Central memory CD8-positive, alpha-beta T cell (primary cell): ENCODE results near the gene TNNI2.

Experiments
- ATAC-seq: fragments of 150-1000 bp; cut with Tn5 transposase; replicated peaks from 2 replicates; pipeline ENCODE4 v1.10.0; 2022; ENCODE audit warnings: mild to moderate bottlenecking, moderate FRiP score, moderate number of reproducible peaks; ENCODE audit not compliant: poor library complexity, severe bottlenecking; ENCODE audit errors: extremely low read depth
- DNase-seq, 2 donors: peaks; one replicate each; pipeline ENCODE4 v3.0.0; 2021; ENCODE audit warnings: low spot score in 2 of 2
- H3K27ac Mint-ChIP-seq: one replicate; pipeline ENCODE4 v1.8.0; 2022; ENCODE audit warnings: low read depth, mild to moderate bottlenecking, moderate library complexity, mixed read lengths
- H3K27me3 Mint-ChIP-seq: one replicate; pipeline ENCODE4 v1.8.0; 2022; ENCODE audit warnings: mixed read lengths
- H3K36me3 Mint-ChIP-seq: one replicate; pipeline ENCODE4 v1.8.0; 2022; ENCODE audit warnings: mild to moderate bottlenecking, moderate library complexity, mixed read lengths; ENCODE audit not compliant: insufficient read depth
- H3K4me1 Mint-ChIP-seq: one replicate; pipeline ENCODE4 v1.8.0; 2022; ENCODE audit warnings: mixed read lengths
- H3K4me3 Mint-ChIP-seq: one replicate; pipeline ENCODE4 v1.8.0; 2022; ENCODE audit warnings: mild to moderate bottlenecking, moderate library complexity, mixed read lengths
- H3K9me3 Mint-ChIP-seq: one replicate; pipeline ENCODE4 v1.8.0; 2022; ENCODE audit warnings: mixed read lengths

Gene TNNI2

DNA sequence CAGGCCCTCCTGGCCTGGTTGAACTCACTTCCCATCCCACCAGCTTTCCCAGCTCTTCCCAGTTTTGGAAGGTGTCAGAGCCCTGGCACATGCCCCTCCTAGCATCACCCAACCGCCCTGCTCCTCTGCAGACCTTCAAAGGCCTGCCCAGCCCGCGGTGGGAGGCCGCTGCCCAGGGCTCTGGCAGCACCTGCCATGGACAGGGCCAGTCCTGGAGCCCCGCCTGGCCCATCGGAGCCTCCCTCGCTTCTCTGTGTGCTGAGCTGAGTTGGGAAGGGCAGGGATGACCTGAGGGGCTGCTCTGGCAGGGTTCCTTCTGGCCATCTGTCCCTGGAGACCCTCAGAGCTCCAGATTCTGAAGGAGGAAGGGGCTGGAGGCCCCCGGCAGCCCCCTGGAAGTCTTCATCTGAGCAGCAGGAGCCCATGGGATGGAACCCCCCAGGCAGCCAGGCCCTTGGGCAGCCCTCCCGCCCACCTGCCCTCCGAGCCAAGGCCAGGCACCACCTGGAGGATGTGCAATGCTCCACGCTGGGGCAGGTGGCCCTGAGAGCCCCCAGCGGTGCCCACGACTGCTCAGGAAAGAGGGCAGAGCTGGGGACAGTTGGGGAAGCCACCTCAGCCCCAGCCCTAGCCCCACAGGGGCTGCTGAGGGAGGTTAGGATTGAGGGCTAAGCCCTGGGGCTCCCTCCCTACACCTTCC is 17.7 kb downstream of the TNNI2 start:
- Mint-ChIP-seq H3K27me3 (no peaks in the 10 kb centered on the region), H3K4me1 (peaks cover 26% of the 10 kb centered on the region), H3K9me3 (no peaks in the 10 kb centered on the region), H3K27ac (no peak overlapping the region), H3K4me3 (peak overlapping the region; percentile 99), H3K36me3 (peaks cover 17% of the 10 kb centered on the region)
- ATAC-seq, result no peak
- DNase-seq, result no peak

DNA sequence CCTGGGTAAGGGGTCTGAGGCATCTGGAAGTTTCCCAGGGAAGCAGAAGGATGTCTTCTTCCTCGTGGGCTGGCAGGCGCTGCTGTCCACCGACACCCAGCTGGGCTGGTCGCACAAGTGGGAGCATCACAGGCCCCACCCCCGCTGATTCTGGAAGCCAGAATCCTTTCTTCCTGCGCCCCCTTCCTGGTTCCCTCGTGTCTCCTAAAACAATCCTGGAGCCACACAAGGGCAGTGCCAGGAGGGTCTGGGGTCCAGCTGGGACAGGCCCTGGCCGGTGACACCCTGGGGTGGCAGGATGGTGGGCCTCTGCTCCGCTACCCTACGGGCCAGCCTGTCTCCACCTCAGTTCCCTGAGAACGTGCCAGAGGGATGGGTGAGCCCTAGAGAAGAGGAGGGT is 18.3 kb downstream of the TNNI2 start:
- Mint-ChIP-seq H3K4me3 (no peak overlapping the region), H3K27me3 (no peaks in the 10 kb centered on the region), H3K27ac (no peak overlapping the region), H3K4me1 (peaks cover 23% of the 10 kb centered on the region), H3K9me3 (no peaks in the 10 kb centered on the region), H3K36me3 (peaks cover 17% of the 10 kb centered on the region)
- ATAC-seq (no peak), DNase-seq (no peak)

GRCh38 chr11:1858154-1858553 is 19.4 kb downstream of the TNNI2 start:
- Mint-ChIP-seq H3K27ac (no peak overlapping the region), H3K27me3 (no peaks in the 10 kb centered on the region), H3K4me3 (no peak overlapping the region), H3K4me1 (peaks cover 12% of the 10 kb centered on the region), H3K9me3 (no peaks in the 10 kb centered on the region), H3K36me3 (peaks cover 14% of the 10 kb centered on the region)
- ATAC-seq (no peak), DNase-seq (no peak)

GRCh38 chr11:1858576-1858975 is 19.8 kb downstream of the TNNI2 start:
- Mint-ChIP-seq H3K4me1 (peaks cover 11% of the 10 kb centered on the region), H3K9me3 (no peaks in the 10 kb centered on the region), H3K27ac (no peak overlapping the region), H3K36me3 (peaks cover 12% of the 10 kb centered on the region), H3K27me3 (no peaks in the 10 kb centered on the region), H3K4me3 (no peak overlapping the region)
- ATAC-seq, result no peak
- no peak for DNase-seq

- Mint-ChIP-seq H3K27ac (no peak overlapping the region), H3K27me3 (no peaks in the 10 kb centered on the region), H3K4me3 (no peak overlapping the region), H3K9me3 (no peaks in the 10 kb centered on the region), H3K4me1 (peaks cover 11% of the 10 kb centered on the region), H3K36me3 (peaks cover 8% of the 10 kb centered on the region)
- DNase-seq, result no peak
- no peak for ATAC-seq
Observed at GRCh38 chr11:1859004-1859403, 20.2 kb downstream of the TNNI2 start.

- H3K27ac Mint-ChIP-seq, result no peak overlapping the region
- H3K27me3 Mint-ChIP-seq, result no peaks in the 10 kb centered on the region
- ATAC-seq (no peak), DNase-seq (no peak)
- peaks cover 11% of the 10 kb centered on the region for H3K4me1 Mint-ChIP-seq
- no peak overlapping the region for H3K4me3 Mint-ChIP-seq
- H3K36me3 Mint-ChIP-seq, result peaks cover 6% of the 10 kb centered on the region
- H3K9me3 Mint-ChIP-seq, result no peaks in the 10 kb centered on the region
Observed at GRCh38 chr11:1860108-1860507, 21.3 kb downstream of the TNNI2 start.

GRCh38 chr11:1861435-1862411 is 22.9 kb downstream of the TNNI2 start:
- peaks cover 16% of the 10 kb centered on the region for H3K4me1 Mint-ChIP-seq
- ATAC-seq (no peak), DNase-seq (no peak)
- H3K4me3 Mint-ChIP-seq, result no peak overlapping the region
- peaks cover 15% of the 10 kb centered on the region for H3K36me3 Mint-ChIP-seq
- H3K9me3 Mint-ChIP-seq, result no peaks in the 10 kb centered on the region
- H3K27me3 Mint-ChIP-seq, result no peaks in the 10 kb centered on the region
- no peak overlapping the region for H3K27ac Mint-ChIP-seq

GRCh38 chr11:1862588-1863351 is 24.0 kb downstream of the TNNI2 start:
- DNase-seq (no peak), ATAC-seq (no peak)
- Mint-ChIP-seq H3K27ac (no peak overlapping the region), H3K4me1 (peaks cover 24% of the 10 kb centered on the region), H3K9me3 (no peaks in the 10 kb centered on the region), H3K4me3 (peak overlapping the region; percentile 21), H3K36me3 (peaks cover 16% of the 10 kb centered on the region), H3K27me3 (no peaks in the 10 kb centered on the region)

GRCh38 chr11:1863352-1864216 is 24.8 kb downstream of the TNNI2 start:
- H3K4me3 Mint-ChIP-seq, result peak overlapping the region; percentile 5
- DNase-seq, result no peak
- no peak for ATAC-seq

DNA sequence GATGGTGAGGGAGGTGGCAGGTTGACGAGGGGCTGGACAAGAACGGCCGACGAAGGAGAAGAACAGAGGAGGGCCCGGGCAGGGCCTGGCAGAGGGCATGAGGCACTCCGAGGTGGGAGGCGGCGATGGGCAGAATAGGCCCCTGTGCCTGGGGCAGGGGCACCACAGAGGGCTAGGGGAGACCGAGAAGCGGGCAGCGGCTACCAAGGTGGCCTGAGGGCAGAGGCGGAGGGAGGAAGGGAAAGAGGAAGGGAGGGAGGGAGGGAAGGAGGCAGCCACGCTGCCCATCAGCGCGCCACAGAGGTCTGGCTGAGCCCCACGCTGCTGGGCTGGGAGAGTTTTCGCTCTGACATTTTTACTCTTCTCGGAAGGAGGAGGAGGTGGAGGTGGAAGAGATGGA is 25.4 kb downstream of the TNNI2 start:
- Mint-ChIP-seq H3K4me3 (peak overlapping the region; percentile 5), H3K27ac (no peak overlapping the region), H3K27me3 (no peaks in the 10 kb centered on the region), H3K4me1 (peaks cover 29% of the 10 kb centered on the region), H3K36me3 (peaks cover 18% of the 10 kb centered on the region), H3K9me3 (no peaks in the 10 kb centered on the region)
- ATAC-seq (no peak), DNase-seq (no peak)

More at GRCh38 chr11:1863352-1864216, 24.8 kb downstream of the TNNI2 start:
- H3K27me3 Mint-ChIP-seq, result no peaks in the 10 kb centered on the region
- H3K36me3 Mint-ChIP-seq, result peaks cover 16% of the 10 kb centered on the region
- H3K9me3 Mint-ChIP-seq, result no peaks in the 10 kb centered on the region
- no peak overlapping the region for H3K27ac Mint-ChIP-seq
- peaks cover 26% of the 10 kb centered on the region for H3K4me1 Mint-ChIP-seq

GRCh38 chr11:1864831-1865665 is 26.3 kb downstream of the TNNI2 start:
- H3K36me3 Mint-ChIP-seq, result peaks cover 24% of the 10 kb centered on the region
- ATAC-seq, result no peak
- no peaks in the 10 kb centered on the region for H3K27me3 Mint-ChIP-seq
- H3K27ac Mint-ChIP-seq, result peak overlapping the region; percentile 44
- H3K4me1 Mint-ChIP-seq, result peaks cover 37% of the 10 kb centered on the region
- DNase-seq, result no peak
- no peaks in the 10 kb centered on the region for H3K9me3 Mint-ChIP-seq
- H3K4me3 Mint-ChIP-seq, result peak overlapping the region; percentile 24
